Stimulated activated CD8-positive, alpha-beta memory T cell treated with anti-CD3 and anti-CD28 coated beads, Interleukin-15, amount 100 ng/mL, for 24 hours (primary cell): ENCODE results near the gene CRIM1.

Source experiments
- DNase-seq: peaks from one replicate; pipeline ENCODE4 v3.0.0-alpha.2; 2020; ENCODE audit warnings: low read depth

Gene CRIM1

GRCh38 chr2:36397728-36398413, 42.3 kb downstream of the CRIM1 start:
- no peak for DNase-seq

DNA sequence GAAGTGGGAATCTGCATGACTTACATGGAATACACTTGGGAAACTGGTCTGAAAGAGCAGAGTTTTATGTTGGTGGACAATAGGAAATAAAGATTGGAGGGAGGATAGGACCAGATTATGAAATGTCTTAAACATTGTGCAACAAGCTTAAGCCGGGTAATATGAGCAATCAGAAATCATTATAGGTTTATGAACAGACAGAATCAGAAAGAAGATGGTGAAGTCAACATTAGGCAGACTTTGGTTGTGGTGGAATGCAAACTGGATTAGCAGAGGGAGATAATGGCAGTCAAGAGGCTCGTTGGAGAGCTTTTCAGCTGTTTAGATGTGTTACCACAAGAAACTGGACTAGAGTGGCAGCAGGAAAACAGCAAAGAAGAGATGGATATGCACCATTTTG, 43.5 kb downstream of the CRIM1 start:
- DNase-seq, result no peak

- no peak for DNase-seq
Observed at GRCh38 chr2:36403675-36404230, 48.2 kb downstream of the CRIM1 start.

DNA sequence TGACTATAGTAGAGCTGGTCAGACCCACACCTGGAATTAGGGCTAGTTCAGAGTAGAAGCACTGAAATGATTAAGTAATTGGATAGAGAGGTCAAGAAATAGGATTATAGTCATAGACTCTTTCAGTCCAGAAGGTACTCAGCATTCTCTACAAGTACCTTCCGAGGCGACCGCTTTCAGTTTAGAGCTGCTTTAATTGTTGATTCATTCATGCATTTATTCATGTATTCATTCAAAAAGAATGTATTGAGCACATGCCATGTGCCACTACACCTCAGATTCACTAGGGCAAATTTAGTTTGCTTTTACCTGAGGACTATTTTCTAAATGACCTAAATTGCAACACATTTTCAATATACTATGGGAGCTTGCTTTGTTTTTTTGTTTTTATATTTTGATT, 48.7 kb downstream of the CRIM1 start:
- no peak for DNase-seq

DNA sequence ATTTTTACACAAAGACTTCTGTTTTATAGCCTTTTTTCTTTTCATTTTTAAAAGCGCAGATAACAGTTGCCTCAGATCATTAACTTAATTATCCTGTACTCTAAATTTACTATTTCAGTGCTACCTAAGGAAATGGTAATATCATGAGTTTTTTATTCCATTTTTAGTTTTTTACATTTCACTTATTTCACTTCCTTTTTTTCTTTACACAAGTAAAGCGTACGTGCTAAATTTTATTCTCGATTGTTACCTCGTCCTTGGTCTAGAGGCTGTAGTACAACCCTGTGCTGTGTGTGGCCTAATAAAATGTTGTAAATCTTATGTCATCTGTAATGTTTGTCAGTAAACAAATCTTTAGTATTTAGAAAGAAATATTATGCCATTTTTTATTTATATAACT, 49.2 kb downstream of the CRIM1 start:
- DNase-seq, result no peak

DNA sequence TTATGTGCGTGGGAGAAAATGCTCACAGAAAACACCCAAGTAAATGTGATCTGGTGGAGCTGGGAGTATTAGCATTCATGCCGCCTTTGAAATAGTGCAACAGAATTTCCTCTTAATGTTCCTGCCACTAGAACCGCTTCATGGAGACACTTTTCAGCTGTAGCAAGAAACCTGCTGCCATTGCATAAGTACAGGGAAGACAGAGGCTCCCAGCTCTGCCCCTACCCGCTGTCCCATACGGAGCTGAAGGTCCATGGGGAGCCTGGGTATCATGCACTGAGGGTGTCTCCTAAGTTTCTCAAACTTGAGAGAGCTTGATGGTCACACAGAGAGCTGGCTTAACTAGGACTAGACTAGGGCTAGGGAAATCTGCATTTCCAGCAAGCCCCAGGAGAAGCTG, 49.6 kb downstream of the CRIM1 start:
- no peak for DNase-seq

DNA sequence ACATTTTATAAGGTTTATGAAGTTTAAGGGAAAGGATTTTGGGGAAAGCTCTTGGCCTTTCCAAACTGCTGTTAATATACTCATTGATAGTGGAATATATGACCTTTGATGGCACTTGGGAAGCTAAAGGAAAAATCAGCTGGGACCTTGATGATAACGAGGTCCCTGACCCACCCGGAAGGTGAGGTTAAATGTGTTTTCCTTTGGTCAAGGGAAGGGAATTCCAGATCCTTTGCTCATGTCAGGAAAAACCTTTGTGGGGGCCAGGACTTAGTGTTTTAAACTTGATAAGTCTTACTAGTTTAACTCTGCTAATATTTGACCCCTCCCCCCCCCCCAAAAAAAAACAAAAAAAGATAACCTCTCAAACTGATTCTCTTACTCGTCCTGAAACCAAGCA, 50.7 kb downstream of the CRIM1 start:
- no peak for DNase-seq

DNA sequence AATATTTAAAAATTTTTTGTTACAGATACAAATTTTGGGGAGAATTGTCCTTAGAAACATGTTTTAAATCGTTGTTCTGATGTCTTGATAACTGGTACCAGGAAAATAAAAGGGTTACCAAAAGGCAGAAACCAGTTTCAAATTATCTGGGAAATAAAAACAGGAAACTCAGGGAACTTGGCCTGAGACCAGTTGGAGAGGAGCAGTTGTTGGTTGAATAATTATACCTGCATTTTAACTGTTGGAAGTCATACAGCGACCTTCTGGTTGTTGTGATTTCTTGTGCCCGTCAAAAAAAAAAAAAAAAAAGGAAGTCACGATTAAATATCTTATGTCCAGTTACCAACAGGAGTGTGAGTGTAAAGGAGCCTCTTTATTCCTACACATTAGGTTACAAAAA, 51.8 kb downstream of the CRIM1 start:
- no peak for DNase-seq

- no peak for DNase-seq
Observed at GRCh38 chr2:36408198-36408703, 52.7 kb downstream of the CRIM1 start.

GRCh38 chr2:36409335-36409734, 53.8 kb downstream of the CRIM1 start:
- DNase-seq, result no peak

- no peak for DNase-seq
Observed at GRCh38 chr2:36409935-36410334, 54.4 kb downstream of the CRIM1 start.

DNA sequence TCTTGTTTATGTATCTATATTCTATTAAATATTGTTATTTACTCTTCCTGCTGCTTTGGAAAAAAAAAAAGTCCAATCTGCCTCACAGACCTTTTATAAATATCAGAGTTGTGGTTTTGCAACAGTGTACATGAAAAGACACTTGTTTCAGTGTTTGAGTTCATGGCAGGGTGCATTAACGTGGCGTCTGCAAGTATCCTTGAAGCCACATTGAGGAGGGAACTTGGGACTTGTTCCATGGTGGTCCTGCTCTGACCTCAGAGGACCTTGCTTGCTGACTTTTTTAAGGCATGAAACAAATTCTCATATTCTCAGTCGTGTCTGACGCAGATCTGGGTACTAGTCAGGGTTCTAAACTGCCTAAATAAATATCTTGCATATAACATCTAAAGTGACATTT, 55.1 kb downstream of the CRIM1 start:
- DNase-seq, result no peak

GRCh38 chr2:36411962-36412444, 56.4 kb downstream of the CRIM1 start:
- DNase-seq, result no peak

DNA sequence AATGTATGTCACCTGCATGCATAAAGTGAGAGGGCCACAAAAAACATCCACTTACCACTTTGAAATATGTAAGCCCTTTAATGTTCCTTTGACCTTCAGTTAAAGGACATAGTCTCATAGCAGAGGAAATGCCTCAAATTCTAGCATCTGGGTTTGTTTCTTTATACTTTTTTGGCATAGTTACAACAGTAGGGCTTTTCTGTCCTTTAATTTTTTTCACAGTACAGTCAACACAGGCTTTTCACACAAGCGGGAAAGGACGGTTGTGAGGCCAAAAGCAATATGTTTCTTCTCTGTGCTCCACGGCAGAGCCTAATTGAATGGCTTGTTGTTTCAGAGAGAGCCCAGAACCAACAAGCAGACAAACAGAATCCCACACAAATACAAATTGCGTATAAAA, 57.6 kb downstream of the CRIM1 start:
- DNase-seq, result no peak

GRCh38 chr2:36414307-36414706, 58.7 kb downstream of the CRIM1 start:
- no peak for DNase-seq

DNA sequence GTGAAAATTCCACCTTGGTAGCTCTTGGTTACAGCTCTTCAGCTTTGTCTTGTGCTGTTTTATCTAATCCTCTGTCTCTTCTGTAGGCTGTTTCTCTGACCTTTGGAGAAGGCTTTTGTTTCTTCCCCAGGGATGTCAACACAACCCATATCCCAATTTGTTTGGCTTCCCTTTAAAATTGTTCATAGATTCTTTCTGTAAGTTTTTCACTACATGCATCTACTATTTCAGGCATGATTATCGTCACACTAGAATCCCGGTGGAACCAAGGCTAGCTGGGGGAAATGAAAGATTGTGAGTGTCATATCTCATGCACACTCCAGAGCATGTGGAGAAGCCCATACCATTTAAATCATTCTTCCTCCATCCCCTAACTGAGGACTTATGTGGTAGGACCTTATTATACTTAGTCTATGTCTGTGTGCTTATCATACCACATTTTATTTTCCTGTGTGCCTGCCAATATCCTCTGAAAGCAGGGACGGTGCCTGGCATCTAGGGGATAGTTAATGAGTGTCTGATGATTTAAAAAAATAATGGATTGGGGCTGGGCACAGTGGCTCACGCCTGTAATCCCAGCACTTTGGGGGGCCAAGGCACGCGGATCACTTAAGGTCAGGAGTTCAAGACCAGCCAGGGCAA, 59.9 kb downstream of the CRIM1 start:
- DNase-seq, result no peak

GRCh38 chr2:36416370-36417165, 61.0 kb downstream of the CRIM1 start:
- no peak for DNase-seq

- DNase-seq, result no peak
Observed at GRCh38 chr2:36420569-36421181, 65.1 kb downstream of the CRIM1 start.

GRCh38 chr2:36421379-36421778, 65.8 kb downstream of the CRIM1 start:
- no peak for DNase-seq

- no peak for DNase-seq
Observed at GRCh38 chr2:36423172-36423571, 67.6 kb downstream of the CRIM1 start.

GRCh38 chr2:36423619-36424120, 68.1 kb downstream of the CRIM1 start:
- DNase-seq, result no peak
